Muscle layer of duodenum (tissue), 2 donors: ENCODE data around the gene FAM170B.

Source experiments
- H3K27ac ChIP-seq: one replicate; pipeline ENCODE4 v1.7.0; 2013; ENCODE audit warnings: mild to moderate bottlenecking, low read length
- H3K27me3 ChIP-seq: one replicate; pipeline ENCODE4 v1.7.0; 2013; ENCODE audit warnings: low read depth, mild to moderate bottlenecking, control low read depth, low read length
- H3K36me3 ChIP-seq, 2 donors: one replicate each; pipeline ENCODE4 v1.7.0; 2013; ENCODE audit warnings: low read length in 2 of 2, control low read depth in 1 of 2, mild to moderate bottlenecking in 1 of 2; ENCODE audit not compliant: insufficient read depth in 2 of 2, control insufficient read depth in 1 of 2
- H3K4me1 ChIP-seq, 2 donors: one replicate each; pipeline ENCODE4 v1.7.0; 2013; ENCODE audit warnings: low read length in 2 of 2, mild to moderate bottlenecking in 2 of 2, control low read depth in 1 of 2, moderate library complexity in 1 of 2; ENCODE audit not compliant: insufficient read depth in 2 of 2, control insufficient read depth in 1 of 2
- H3K4me3 ChIP-seq, 2 donors: one replicate each; pipeline ENCODE4 v1.7.0; 2013; ENCODE audit warnings: low read length in 2 of 2, low read depth in 1 of 2, mild to moderate bottlenecking in 1 of 2
- H3K9me3 ChIP-seq, 2 donors: one replicate each; pipeline ENCODE4 v1.7.0; 2013; ENCODE audit warnings: low read length in 2 of 2, control low read depth in 1 of 2, mild to moderate bottlenecking in 1 of 2; ENCODE audit not compliant: control insufficient read depth in 1 of 2
- donor health status: healthy.

Gene FAM170B

GRCh38 chr10:49133706-49134248, at the start of gene FAM170B:
FAM170B (minus strand) TSS chr10:49134021; CDS start chr10:49133918, 103 bp downstream.
- Histone ChIP-seq H3K9me3 (no peaks in the 10 kb centered on the region), H3K27ac (no peak within 1 kb of the TSS), H3K36me3 (no peaks in the 10 kb centered on the region), H3K4me1 (no peaks in the 10 kb centered on the region), H3K4me3 (no peak within 1 kb of the TSS), H3K27me3 (no peaks in the 10 kb centered on the region)

DNA sequence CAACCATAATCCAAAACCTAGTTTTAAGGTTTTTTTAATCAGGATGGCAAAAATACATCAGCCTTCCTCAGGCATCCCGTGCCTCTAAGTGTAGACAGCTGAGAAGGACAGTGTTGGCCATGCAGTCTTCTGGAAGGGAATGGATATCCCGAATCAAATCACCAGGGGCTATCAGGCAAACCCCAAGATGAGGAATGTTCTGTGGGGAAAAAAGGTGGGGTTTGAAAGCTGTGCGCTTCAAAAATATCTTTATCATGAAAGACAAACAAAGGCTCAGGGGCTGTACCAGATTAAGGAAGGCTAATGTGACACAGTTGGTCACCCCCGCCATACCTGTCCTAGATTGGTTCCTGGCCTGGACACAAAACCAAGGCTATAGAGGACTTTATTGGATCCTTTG, 49.0 kb upstream of the FAM170B start:
- Histone ChIP-seq H3K4me1 (no peaks in the 10 kb centered on the region), H3K4me3 (no peak overlapping the region), H3K9me3 (no peaks in the 10 kb centered on the region), H3K36me3 (no peaks in the 10 kb centered on the region), H3K27me3 (no peaks in the 10 kb centered on the region), H3K27ac (no peak overlapping the region)

GRCh38 chr10:49180444-49180860, 46.6 kb upstream of the FAM170B start:
- Histone ChIP-seq H3K27ac (no peak overlapping the region), H3K4me1 (peaks cover 0 to 3% of the 10 kb centered on the region in 2 donors), H3K27me3 (no peaks in the 10 kb centered on the region), H3K36me3 (no peaks in the 10 kb centered on the region), H3K9me3 (no peaks in the 10 kb centered on the region), H3K4me3 (no peak overlapping the region)

GRCh38 chr10:49179699-49180443, 46.0 kb upstream of the FAM170B start:
- no peaks in the 10 kb centered on the region for H3K9me3 ChIP-seq

DNA sequence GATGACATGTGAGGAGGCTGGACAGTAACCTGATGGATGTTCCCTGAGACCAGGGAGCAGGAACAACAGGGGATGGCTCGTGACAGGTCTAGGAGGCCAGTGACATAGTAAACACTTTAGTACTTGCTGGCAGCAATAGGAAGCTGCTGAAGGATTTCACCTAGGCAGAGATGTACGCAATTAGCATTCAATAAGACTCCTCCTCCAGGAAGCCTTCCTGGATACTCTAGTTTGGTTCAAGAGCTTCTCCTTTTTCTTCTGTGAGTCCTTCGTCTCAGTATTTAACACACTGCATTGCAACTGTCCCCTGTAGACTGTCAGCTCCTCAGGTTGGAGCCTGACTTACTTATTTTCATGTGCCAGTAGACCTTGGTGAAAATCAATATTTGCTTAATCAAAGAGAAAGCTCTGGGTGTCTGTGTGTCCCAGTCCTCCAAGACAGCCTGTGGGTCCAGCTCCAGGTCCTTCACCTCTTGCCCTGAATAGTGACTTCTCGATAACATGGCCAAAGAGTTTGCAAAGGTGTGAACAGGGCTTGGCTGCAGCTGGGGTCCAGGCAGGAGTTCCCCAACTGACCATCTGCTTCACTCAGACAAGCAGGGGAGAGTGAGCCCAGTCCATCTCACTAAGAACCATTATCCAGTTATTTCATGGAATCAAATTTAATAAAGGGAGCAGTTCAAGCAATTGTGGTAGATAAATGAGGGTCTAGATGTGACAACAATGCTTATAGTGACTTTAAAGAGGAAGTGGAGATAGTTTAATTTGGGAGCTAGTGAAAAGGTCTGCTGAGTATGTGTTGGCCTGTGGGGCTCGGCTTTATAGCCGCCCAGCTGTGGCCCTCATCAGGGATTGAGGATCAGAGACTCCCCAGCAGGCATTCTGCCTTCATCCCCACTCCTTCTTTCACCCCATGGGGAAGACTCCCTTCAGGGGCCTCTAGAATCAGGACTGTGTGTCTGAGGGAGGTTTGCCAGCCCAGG, 45.0 kb upstream of the FAM170B start:
- Histone ChIP-seq H3K9me3 (no peaks in the 10 kb centered on the region), H3K4me3 (no peak overlapping the region), H3K27me3 (no peaks in the 10 kb centered on the region), H3K4me1 (peaks cover 0 to 3% of the 10 kb centered on the region in 2 donors), H3K27ac (no peak overlapping the region), H3K36me3 (no peaks in the 10 kb centered on the region)

More at GRCh38 chr10:49179699-49180443, 46.0 kb upstream of the FAM170B start:
- Histone ChIP-seq H3K27ac (no peak overlapping the region), H3K36me3 (no peaks in the 10 kb centered on the region), H3K4me3 (no peak overlapping the region), H3K4me1 (peaks cover 0 to 3% of the 10 kb centered on the region in 2 donors), H3K27me3 (no peaks in the 10 kb centered on the region)

- Histone ChIP-seq H3K4me1 (peaks cover 0 to 3% of the 10 kb centered on the region in 2 donors), H3K27ac (peak overlapping the region; percentile 26), H3K9me3 (no peaks in the 10 kb centered on the region), H3K4me3 (no peak overlapping the region), H3K27me3 (no peaks in the 10 kb centered on the region), H3K36me3 (no peaks in the 10 kb centered on the region)
Observed at GRCh38 chr10:49177391-49178355, 43.9 kb upstream of the FAM170B start.

- no peak overlapping the region for H3K4me3 ChIP-seq
- H3K27ac ChIP-seq = no peak overlapping the region
- H3K4me1 ChIP-seq = peaks cover 0 to 3% of the 10 kb centered on the region in 2 donors
- no peaks in the 10 kb centered on the region for H3K36me3 ChIP-seq
- no peaks in the 10 kb centered on the region for H3K9me3 ChIP-seq
- no peaks in the 10 kb centered on the region for H3K27me3 ChIP-seq
Observed at GRCh38 chr10:49176310-49177268, 42.8 kb upstream of the FAM170B start.

- no peak overlapping the region for H3K27ac ChIP-seq
- peaks cover 0 to 3% of the 10 kb centered on the region in 2 donors for H3K4me1 ChIP-seq
- H3K4me3 ChIP-seq = no peak overlapping the region
- no peaks in the 10 kb centered on the region for H3K9me3 ChIP-seq
- no peaks in the 10 kb centered on the region for H3K36me3 ChIP-seq
- no peaks in the 10 kb centered on the region for H3K27me3 ChIP-seq
Observed at GRCh38 chr10:49175587-49176309, 41.9 kb upstream of the FAM170B start.

DNA sequence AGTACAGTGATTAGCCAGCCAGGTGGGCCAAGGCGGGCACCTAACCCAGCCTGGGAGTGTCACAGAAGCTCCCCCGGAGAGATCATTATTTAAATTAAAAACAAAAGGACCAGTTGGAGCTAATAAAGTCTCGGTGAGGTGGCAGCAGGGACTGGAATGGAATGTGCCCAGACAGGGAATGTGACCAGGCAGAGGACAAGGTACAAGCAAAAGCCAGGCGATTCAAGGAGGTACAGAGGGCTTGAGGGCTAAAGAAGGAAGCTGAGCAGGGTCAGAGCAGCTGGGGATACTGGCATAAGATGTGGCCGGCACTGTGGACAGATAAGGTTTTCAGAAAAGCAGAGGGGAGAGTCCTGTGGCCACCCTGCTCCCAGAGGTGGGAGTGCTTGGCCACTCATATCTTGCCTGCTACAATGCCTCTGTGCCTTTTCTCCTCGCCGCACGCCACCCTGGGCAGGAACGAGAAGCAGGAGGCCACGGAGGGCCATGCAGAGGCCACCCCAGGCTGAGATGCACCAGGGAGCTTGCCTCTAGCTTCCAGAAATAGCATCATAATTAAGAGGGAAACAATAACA, 41.2 kb upstream of the FAM170B start:
- H3K9me3 ChIP-seq = no peaks in the 10 kb centered on the region
- no peaks in the 10 kb centered on the region for H3K27me3 ChIP-seq
- H3K27ac ChIP-seq = no peak overlapping the region
- no peak overlapping the region for H3K4me3 ChIP-seq
- no peaks in the 10 kb centered on the region for H3K36me3 ChIP-seq
- H3K4me1 ChIP-seq = peaks cover 0 to 3% of the 10 kb centered on the region in 2 donors
